Sciatic nerve (tissue), 2 donors: ENCODE results near the gene DBNDD1. TPM values are rescaled to one million over a fixed set of nuclear protein-coding genes. Genes with fewer than 3 reads are reported as not detected.

Experiments used
- ATAC-seq: fragments of 200-7000 bp; cut with Tn5 transposase; one replicate; pipeline ENCODE4 v1.9.1; 2020; ENCODE audit warnings: mild to moderate bottlenecking, moderate library complexity
- DNase-seq: peaks from one replicate; pipeline ENCODE4 v3.0.0-alpha.2; 2020; ENCODE audit warnings: low spot score
- intact Hi-C: fragments of 100-400 bp; cut with DNase I; formaldehyde crosslinking; loops from one replicate; pipeline ENCODE4 v1.14.2; 2022
- total RNA-seq: library from RNA; stranded (reverse); fragmentation: NEBNext Ultra II Directional; extraction: Animal tissue kit (Norgen Biotek cat#: 25700); gene quantifications from one replicate; pipeline ENCODE4 v1.2.1, GENCODE V29; 2021
- donor health status: DM: no; HTN: no; CAD: no.
- donor health status: DM: no; HTN: no; CAD: no.

The DBNDD1 gene
- total RNA-seq, 1 donor from 2014 or later, result 1.8 TPM

DNA sequence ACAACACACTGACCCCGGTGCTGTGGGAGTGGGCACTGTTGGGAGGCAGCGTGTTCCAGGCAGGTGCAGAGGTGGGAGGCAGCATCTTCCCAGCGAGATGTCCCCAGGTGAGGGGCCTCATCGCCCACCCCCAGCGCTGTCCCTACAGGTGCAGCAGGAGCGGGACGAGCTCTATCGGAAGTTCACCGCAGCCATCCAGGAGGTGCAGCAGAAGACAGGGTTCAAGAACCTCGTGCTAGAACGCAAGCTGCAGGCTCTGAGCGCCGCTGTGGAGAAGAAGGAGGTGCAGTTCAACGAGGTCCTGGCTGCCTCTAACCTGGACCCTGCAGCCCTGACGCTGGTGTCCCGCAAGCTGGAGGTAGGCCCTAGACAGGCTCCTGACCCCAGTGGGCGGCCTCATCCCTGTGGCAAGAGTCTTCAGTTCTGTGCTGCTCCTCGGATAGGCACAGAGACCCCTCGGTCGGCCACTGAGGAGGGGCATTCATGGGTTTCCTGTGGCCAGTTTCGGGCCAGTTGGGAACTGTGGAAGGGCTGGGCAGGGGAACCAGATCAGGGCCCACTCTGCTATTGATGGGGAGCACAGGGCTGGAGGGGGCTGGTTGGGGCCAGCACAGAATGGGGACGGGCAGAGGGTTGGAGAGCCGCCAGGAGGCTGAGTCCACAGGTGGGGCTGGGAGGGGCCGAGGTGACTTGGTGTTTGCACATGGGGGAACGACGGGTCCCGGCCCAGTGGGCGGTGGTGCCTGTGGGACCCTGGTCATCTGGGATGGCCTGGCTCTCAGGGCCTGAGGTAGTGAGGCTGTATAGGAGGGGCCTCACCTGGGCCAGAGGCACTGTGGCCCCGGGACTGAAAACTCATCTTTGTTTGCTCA, 21.1 kb upstream of the DBNDD1 start:
- no peak for DNase-seq
- no peak for ATAC-seq
- intact Hi-C loops, result no loop called here

DNA sequence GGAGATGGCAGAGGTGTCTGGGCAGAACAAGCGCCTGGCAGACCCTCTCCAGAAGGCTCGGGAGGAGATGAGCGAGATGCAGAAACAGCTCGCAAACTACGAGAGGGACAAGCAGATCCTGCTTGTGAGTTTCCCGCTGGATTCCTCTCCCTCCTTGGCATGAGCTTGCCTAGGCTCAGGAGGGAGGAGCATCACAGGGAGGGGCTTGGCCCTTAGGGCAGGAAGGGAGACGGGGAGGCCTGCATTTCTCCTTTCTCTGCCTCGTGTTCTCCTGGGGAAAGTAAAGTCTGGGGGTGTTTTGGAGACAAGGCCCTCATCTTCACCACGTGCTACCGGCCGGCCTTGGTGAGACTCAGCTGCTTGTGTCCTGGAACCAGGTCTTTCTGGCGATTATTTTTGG, 18.0 kb upstream of the DBNDD1 start:
- no peak for DNase-seq
- intact Hi-C loops, result no loop called here
- ATAC-seq, result peak; percentile 39

DNA sequence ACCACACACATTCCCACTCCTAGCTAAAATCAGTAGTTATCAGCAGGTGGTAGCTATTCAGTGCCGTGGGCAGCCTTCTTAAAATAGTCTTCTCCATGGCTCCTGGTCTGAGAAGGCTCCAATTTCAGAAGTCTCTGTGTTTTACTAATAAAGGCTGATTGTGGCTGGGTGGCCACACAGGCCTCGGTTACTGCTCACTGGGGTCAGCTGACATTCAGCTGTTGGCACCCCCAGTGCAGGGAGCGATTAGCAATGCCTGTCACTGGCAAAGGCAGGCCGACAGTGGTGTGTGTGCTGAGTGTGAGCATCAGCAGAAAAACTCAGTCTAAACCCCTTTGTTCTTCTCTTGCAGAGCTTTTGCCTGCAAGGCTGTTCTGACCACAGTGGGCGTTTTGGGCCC, 16.6 kb upstream of the DBNDD1 start:
- ATAC-seq (no peak), DNase-seq (no peak)
- intact Hi-C loops, result no loop called here

DNA sequence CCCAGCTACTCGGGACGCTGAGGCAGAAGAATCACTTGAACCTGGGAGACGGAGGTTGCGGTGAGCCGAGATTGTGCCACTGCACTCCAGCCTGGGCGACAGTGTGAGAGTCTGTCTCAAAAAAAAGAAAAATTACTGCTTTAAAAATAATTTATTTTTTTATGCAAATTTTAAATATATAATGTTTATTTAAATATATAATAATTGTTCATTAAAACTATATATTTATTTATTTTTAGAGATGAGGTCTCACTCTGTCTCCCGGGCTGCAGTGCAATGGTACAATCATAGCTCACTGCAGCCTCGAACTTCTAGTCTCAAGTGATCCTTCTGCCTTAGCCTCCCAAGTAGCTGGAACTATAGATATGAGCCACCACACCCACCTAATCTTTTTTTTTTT, 15.2 kb upstream of the DBNDD1 start:
- DNase-seq, result no peak
- ATAC-seq, result no peak
- intact Hi-C loops, result no loop called here

DNA sequence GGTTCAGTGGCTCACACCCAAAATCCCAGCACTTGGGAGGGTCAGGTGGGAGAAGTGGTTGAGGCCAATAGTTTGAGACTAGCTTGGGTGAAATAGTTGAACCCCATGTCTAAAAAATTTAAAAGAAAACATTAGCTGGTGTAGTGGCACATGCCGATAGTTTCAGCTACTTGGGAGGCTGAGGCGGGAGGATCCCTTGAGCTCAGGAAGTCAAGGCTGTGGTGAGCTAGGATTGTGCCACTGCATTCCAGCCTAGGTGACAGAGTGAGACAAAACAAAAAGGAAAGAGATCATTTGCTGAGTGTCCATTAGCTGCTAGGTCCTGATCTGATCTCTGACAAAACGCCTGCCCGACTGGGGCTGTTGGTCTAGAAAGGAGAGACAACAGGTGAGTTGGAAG, 14.1 kb upstream of the DBNDD1 start:
- intact Hi-C loops, result no loop called here
- ATAC-seq (no peak), DNase-seq (no peak)

DNA sequence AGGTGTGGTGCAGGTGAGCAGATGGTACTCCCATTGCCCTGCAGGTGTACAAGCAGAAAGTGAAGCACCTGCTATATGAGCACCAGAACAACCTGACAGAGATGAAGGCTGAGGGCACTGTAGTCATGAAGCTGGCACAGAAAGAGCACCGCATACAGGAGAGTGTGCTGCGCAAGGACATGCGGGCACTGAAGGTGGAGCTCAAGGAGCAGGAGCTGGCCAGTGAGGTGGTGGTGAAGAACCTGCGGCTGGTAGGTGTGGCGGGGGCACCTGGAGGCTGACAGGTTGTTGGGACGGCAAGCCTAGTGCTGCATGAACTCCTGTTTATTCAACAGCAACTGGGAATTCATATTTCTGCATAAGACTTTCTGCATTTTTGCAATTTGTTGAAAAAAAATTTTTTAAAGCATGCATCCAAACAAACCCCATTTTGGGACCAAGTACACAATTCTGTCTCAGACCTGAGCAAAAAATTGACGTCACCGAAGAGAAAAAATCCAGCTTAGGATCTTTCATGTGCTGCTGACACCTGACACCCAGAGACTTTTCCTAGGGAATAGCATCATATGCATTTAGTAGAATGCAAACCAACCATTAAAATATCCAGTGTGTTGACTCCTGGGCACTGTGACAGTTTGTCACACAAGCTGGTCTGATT, 13.5 kb upstream of the DBNDD1 start:
- intact Hi-C loops, result no loop called here
- ATAC-seq, result peak; percentile 7
- no peak for DNase-seq

DNA sequence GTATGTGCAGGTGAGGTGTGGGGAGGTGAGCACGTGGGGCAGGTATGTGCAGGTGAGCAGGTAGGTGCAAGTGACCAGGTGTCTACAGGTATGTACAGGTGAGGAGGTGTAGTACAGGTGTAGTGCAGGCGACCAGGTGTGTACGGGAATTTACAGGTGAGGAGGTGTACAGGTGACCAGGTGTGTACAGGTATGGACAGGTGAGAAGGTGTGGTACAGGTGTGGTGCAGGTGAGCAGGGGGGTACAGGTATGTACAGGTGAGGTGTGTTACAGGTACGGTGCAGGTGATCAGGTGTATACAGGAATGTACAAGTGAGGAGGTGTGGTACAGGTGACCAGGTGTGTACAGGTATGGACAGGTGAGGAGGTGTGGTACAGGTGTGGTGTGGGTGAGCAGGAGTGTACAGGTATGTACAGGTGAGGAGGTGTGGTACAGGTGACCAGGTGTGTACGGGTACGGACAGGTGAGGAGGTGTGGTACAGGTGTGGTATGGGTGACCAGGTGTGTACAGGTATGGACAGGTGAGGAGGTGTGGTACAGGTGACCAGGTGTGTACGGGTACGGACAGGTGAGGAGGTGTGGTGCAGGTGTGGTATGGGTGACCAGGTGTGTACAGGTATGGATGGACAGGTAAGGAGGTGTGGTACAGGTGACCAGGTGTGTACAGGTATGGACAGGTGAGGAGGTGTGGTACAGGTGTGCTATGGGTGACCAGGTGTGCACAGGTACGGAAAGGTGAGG, 12.8 kb upstream of the DBNDD1 start:
- DNase-seq (no peak), ATAC-seq (peak; percentile 57)
- intact Hi-C loops, result no loop called here

DNA sequence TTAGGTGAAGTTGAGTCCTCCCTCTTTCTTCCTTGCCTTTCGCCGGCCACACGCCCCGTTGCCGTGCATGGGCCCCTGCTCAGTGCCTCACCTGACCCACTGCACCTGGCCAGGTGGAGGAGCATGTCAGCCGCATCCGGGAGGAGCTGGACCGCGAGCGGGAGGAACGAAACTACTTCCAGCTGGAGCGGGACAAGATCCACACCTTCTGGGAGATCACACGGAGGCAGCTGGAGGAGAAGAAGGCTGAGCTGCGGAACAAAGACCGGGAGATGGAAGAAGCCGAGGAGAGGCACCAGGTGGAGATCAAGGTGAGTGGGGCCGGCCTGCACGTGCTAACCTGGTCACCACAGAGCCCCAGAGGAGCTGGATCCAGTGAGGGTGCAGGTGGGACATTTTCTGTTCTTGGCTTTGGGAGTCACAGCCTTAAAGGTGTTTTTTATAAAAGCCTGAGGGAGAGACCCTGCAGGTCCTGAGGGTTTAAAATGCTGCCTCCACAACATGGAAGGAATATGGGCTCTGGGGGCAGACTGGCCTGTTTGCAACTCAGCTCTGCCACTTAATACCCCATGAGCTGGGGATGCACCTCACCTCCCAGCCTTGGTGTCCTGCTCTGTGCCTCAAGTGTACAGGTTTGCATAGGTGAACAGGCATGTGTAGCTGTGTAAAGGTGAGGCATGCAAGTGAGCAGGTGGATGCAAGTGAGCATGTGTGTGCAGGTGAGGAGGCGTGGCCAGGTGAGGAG, 12.1 kb upstream of the DBNDD1 start:
- no peak for DNase-seq
- intact Hi-C loops, result no loop called here
- ATAC-seq, result peak; percentile 21

DNA sequence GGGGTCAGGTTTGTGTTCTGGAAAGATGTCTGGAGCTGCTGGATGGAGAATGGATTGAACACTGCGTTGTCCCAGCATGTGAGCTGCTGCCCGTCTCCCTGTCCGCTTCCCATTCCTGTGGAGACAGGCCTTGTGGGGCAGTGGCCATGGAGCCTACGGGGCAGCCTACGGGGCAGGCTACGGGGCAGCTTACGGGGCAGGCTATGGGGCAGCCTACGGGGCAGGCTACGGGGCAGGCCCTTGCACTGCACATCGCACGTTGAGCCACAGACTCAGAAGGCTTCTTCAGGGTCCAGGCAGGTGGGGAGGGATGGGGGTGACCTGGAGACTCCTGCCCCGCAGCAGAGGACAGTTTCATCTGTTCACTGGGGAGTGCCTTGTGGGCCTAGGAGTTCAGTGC, 9.7 kb upstream of the DBNDD1 start:
- intact Hi-C loops, result no loop called here
- DNase-seq (no peak), ATAC-seq (no peak)

DNA sequence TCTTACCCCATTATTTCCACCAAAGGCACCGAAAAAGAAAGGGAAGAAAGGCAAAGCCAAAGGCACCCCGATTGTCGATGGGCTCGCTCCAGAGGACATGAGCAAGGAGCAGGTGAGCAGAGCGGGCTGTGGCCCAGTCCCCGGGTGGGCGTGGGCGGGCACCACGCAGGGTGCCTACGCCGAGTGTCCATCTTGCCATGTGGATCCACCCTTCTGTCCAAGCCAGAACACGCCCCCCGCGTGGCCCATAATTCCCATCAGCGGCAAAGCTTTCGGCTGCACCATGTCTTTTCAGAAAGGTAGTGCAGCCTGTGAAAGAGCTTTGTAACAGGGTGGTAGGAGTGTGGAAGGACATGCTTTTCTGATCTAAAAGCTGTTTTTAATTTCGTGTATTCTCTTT, 8.4 kb upstream of the DBNDD1 start:
- intact Hi-C loops, result no loop called here
- ATAC-seq (no peak), DNase-seq (no peak)

DNA sequence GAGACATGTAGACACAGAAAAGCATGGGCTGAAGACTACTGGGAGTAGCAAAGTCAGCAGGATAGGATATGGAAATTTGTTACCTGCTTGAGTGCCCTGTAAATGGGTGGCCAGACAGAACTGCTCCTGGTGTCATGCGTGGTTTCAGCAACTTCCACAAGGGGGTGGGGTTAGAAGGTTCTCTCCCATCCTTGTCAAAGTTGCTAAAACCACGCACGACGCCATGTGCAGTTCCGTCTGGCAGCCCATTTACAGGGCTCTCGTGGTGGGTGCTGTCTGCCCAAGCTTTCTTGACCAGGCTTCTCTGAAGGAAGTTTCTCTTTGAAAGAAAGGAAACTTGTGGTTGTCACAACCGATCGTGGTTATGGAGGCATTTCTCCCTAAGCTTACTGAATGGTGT, 6.9 kb upstream of the DBNDD1 start:
- DNase-seq, result no peak
- intact Hi-C loops, result no loop called here
- ATAC-seq, result no peak

DNA sequence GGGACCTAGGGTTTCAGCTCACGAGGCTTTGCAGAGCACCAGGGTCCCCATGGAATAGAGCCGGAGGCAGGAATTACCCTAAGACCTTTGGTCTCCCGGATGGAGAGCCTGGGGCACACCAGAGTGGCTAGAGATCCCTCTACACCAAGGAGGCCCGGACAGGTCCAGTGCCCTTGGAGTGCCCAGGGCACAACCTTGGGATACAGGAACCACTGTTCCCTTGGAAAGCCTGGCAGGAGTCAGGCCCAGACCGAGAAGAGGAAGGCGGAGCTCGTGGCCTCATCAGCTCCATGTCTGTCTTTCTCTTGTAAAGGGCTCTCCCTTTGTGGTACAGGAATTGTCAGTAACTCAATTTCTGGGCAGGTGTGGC, 3.8 kb upstream of the DBNDD1 start:
- intact Hi-C loops, result no loop called here
- ATAC-seq (peak; percentile 18), DNase-seq (no peak)

DNA sequence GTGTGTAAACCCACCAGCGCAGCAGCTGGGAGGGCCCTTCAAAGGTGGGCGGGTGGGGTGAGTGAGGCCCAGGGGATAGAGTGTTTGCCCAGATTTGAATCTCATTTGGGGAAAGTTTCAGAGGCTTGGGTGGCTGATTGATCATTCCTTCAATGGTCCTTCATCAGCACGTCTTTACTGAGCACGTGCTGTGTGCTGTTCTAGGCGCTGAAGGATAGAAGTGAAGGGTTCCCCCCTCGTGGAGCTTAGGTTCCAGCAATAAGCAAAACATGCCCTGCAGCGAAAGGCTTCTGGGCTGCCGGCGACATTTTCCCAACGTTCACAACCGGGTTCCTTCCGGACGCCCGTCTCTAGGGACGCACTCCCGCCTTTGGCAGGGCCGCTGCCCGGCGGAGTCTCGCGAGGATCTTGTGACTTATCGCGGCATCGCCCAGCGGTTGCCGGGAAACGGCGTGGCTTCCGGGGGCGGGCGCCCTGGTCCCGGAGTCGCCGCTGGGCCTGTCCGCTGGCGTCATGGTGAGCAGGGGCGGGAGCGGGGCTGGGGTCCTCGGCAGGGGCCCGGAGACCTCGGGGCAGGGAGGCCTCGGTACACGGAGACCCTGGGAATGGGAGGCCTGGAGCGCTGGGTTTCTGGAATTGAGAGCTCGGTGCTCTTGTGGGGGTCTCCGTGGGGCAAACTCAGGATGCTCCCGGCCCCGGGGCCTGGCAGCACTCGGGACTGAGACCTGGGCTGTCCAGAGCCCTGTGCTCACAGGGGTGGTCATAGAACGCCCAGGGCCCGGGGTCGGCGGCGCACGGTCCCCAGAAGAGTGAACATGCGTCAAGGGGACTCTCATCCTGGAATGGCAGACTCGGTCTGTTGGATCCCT, 3.2 kb upstream of the DBNDD1 start:
- ATAC-seq (peak; percentile 97), DNase-seq (peak; percentile 96)
- intact Hi-C loops, result no loop called here

DNA sequence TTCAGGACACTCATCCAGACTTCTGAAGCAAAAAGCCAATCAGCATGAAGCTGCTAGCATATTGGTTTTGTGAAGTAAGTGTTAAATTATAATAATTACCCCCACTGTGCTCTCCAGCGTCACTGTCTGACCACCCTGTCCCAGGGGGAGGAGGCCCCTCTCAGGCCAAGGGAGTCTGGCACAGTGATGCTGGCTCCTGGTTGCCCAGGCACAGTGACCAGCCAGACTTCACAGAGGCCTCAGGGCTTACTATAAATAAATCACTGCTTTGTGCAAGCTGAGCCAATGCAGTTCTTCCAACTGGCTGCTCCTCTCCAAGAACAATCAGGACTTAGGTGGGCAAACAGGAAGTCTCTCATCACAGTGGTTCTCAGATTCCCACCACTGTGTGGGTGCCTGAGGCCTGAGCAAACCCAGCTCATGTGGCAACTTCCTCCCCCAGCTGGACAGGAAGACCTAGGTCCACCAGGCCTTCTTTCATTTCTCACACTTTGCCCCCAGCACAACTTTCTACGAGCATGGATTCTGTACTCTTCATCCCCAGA, 1.7 kb upstream of the DBNDD1 start:
- ATAC-seq (no peak), DNase-seq (no peak)
- intact Hi-C loops, result no loop called here

DNA sequence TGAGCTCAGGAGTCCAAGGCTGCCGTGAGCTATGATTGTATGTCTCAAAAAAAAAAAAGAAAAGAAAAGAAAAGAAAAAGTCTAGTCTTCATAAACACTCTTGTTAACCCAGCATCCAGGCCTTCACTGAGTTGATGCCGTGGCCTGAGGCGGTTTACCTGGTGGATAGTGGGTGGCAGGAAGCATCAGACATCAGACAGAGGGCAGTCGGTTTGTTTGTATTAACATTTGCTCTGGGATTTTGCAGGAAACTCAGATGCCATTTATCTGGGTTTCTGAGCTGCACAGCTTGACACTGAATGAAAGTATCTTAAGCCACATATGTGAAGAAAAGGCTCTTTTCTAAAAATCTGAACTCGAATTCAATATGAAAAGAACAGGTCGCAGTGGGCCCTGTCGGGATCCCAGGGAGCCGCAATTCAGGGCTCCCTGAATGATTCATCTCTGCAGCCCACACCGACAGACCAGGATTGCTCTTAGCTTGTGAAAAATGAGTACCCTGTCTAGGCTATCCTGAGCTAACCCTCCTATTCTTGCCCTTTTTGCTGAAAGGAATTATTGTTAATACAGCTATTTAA, 1.1 kb upstream of the DBNDD1 start:
- ATAC-seq, result no peak
- intact Hi-C loops, result no loop called here
- DNase-seq, result no peak

DNA sequence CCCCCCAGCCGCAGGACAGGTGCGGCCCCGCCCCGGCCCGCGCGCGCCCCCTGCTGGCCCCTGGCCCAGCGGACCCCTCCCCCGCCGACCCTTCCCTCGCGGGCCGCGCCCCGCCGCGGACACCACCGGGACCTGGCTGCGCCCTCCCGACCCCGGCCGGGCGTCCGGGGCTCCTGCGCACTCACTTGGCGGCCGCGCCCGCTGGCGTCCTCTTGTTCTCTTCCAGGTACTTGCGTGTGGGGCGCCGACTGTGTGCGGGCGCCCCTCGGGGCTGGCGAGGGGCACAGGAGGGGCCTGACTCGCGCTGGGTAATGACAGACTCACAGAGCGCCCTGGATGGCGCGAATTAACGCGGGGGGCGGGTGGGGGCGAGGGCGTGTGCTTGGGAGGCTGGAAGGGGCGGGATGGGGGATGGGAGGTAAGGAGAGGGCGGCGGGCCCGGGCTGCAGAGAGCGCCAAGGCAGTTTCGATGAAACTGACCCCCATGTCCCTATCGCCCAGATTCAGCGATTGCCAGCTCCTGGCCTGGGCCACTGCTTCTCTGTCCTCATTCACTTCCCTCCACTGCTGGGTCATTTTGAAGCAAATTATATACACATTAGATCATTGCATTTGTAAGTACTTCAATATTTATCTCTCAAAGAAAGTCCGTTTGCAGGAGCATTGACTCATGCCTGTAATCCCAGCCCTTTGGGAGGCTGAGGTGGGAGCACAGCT, 445 bp upstream of the DBNDD1 start:
- ATAC-seq, result no peak

DNA sequence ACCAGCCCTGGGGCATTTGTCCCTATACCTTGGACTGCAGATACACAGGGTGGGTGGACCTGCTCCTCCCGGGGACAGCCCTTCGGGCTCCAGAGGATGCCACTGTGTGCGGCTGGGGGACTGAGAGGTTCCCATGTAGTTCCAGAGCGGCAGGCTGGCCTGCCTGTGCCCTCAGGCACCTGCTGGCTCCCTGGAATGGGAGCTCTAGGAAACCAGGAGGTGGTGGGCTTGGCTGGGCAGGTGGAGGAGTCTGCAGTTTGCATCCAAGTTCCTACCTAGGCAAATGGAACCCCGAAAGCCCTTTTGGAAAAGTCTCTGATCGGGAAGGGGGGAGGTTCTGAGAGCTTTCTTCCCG, 982 bp downstream of the DBNDD1 start:
- DNase-seq (no peak), ATAC-seq (no peak)
- intact Hi-C loops, result no loop called here

More for the DNA sequence above, 445 bp upstream of the DBNDD1 start:
- intact Hi-C loops, result no loop called here
- no peak for DNase-seq
